ENCODE measurements around the gene LSAMP. TPM values are rescaled to one million over a fixed set of nuclear protein-coding genes. Genes with fewer than 3 reads are reported as not detected.

The LSAMP gene
- total RNA-seq, 1 donor: 1.3 TPM

- H3K4me3 ChIP-seq (ENCODE audit: low read depth, low read length): no peak overlapping the region
- DNase-seq (ENCODE audit: low read depth): no peak
- TF ChIP-seq, protein P1, sequence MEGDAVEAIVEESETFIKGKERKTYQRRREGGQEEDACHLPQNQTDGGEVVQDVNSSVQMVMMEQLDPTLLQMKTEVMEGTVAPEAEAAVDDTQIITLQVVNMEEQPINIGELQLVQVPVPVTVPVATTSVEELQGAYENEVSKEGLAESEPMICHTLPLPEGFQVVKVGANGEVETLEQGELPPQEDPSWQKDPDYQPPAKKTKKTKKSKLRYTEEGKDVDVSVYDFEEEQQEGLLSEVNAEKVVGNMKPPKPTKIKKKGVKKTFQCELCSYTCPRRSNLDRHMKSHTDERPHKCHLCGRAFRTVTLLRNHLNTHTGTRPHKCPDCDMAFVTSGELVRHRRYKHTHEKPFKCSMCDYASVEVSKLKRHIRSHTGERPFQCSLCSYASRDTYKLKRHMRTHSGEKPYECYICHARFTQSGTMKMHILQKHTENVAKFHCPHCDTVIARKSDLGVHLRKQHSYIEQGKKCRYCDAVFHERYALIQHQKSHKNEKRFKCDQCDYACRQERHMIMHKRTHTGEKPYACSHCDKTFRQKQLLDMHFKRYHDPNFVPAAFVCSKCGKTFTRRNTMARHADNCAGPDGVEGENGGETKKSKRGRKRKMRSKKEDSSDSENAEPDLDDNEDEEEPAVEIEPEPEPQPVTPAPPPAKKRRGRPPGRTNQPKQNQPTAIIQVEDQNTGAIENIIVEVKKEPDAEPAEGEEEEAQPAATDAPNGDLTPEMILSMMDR (IDR thresholded peaks at IDR 0.05; ENCODE audit: insufficient read depth, low read depth, low read length): no peak
Measured at GRCh38 chr3:115831864-115832263, 613.4 kb downstream of the LSAMP start.

DNA sequence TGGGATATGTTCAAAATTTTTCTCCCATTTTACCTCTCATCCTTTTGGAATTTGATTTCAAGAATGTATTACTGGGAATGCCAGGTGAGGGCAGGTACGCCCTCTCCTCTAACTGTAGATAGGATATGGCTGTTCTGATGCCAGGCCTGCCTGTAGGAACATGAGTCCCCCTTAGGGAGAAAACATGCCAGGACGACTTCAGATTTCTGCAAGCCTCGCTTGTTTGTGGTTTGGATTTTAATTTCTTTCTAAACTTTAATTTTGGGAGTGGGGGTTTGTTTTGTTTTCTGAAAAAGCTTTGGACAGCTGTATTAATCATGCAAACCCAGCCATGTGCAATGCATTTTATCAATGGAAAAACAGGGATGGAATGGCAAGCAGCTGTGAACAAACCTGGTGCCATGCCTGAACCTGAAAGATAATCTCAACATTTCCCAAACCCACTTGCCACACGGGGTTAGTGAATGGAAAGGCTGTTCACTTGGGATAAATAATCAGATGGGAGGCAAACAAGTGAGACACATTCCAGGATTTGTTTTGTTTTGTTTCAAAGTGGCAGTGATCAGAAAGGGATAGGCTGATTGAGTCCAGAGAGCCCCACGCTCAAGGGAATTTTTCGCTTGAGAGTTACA is 614.4 kb downstream of the LSAMP start:
- no peak for DNase-seq (ENCODE audit: low read depth)
- no peak overlapping the region for H3K4me3 ChIP-seq (ENCODE audit: low read depth, low read length)
- TF ChIP-seq, protein P1 (IDR thresholded peaks at IDR 0.05; ENCODE audit: insufficient read depth, low read depth, low read length): no peak

GRCh38 chr3:115828401-115828800 is 616.9 kb downstream of the LSAMP start:
- TF ChIP-seq, protein P1 (IDR thresholded peaks at IDR 0.05; ENCODE audit: insufficient read depth, low read depth, low read length): no peak
- no peak for DNase-seq (ENCODE audit: low read depth)
- no peak overlapping the region for H3K4me3 ChIP-seq (ENCODE audit: low read depth, low read length)

- DNase-seq (ENCODE audit: low read depth): no peak
- TF ChIP-seq, protein P1 (IDR thresholded peaks at IDR 0.05; ENCODE audit: insufficient read depth, low read depth, low read length): no peak
- no peak overlapping the region for H3K4me3 ChIP-seq (ENCODE audit: low read depth, low read length)
Measured at GRCh38 chr3:115827495-115827894, 617.8 kb downstream of the LSAMP start.

DNA sequence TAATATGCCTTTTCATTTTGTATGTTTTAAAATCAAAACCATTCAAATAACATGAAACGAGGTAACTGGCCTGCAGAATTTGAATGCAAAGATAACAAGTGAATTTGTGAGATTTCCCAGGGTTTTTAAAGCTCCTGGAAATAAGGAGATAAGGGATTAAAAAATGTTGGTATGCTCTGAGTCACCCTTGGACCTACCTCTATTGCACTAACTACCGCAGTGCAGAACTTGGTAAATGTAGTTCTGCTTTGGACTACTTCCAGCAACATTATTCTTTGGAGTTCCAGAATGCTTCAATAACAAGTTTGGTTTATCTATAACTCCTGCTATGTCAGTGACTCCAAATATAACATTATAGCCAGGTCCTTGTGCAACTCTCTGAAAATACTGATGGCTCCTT is 620.2 kb downstream of the LSAMP start:
- TF ChIP-seq, protein P1 (IDR thresholded peaks at IDR 0.05; ENCODE audit: insufficient read depth, low read depth, low read length): no peak
- DNase-seq (ENCODE audit: low read depth): no peak

DNA sequence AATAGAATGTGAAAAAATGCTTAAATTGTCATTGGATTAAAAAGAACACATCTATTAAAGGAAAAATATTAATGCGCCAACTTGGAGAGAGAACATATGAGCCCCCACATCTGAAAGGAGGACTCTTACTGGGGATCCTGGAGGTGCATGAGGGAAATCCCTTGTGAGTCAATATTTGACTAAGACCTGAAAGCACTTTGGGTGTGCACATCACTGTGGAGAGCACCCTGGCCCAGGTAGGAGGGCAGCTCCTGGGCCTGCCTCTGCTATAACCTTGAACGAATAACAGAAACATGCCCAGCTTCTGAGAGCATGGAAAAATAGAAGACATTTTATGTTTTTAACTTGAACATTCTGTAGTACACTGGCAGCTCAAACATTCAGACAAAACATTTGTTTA is 622.2 kb downstream of the LSAMP start:
- no peak for DNase-seq (ENCODE audit: low read depth)

More for the DNA sequence above, 620.2 kb downstream of the LSAMP start:
- H3K4me3 ChIP-seq (ENCODE audit: low read depth, low read length): no peak overlapping the region

More for the DNA sequence above, 622.2 kb downstream of the LSAMP start:
- TF ChIP-seq, protein P1 (IDR thresholded peaks at IDR 0.05; ENCODE audit: insufficient read depth, low read depth, low read length): no peak
- no peak overlapping the region for H3K4me3 ChIP-seq (ENCODE audit: low read depth, low read length)

Measured in fibroblast of villous mesenchyme (primary cell).